ENCODE data around the gene RC3H2.

Gene RC3H2

GRCh38 chr9:122936883-122937282 is 31.7 kb upstream of the RC3H2 start:
- no peak for TF ChIP-seq EP300 (IDR thresholded peaks at IDR 0.05; ENCODE audit: borderline replicate concordance)
- TF ChIP-seq NFIC (IDR thresholded peaks at IDR 0.05), result no peak
- no peak for TF ChIP-seq FOXM1 (IDR thresholded peaks at IDR 0.05; ENCODE audit: borderline replicate concordance, low read depth)
- no peak for TF ChIP-seq YY1 (IDR thresholded peaks at IDR 0.05; ENCODE audit: low read depth)
- TF ChIP-seq TEAD4 (IDR thresholded peaks at IDR 0.05), result no peak
- TF ChIP-seq, protein P1, sequence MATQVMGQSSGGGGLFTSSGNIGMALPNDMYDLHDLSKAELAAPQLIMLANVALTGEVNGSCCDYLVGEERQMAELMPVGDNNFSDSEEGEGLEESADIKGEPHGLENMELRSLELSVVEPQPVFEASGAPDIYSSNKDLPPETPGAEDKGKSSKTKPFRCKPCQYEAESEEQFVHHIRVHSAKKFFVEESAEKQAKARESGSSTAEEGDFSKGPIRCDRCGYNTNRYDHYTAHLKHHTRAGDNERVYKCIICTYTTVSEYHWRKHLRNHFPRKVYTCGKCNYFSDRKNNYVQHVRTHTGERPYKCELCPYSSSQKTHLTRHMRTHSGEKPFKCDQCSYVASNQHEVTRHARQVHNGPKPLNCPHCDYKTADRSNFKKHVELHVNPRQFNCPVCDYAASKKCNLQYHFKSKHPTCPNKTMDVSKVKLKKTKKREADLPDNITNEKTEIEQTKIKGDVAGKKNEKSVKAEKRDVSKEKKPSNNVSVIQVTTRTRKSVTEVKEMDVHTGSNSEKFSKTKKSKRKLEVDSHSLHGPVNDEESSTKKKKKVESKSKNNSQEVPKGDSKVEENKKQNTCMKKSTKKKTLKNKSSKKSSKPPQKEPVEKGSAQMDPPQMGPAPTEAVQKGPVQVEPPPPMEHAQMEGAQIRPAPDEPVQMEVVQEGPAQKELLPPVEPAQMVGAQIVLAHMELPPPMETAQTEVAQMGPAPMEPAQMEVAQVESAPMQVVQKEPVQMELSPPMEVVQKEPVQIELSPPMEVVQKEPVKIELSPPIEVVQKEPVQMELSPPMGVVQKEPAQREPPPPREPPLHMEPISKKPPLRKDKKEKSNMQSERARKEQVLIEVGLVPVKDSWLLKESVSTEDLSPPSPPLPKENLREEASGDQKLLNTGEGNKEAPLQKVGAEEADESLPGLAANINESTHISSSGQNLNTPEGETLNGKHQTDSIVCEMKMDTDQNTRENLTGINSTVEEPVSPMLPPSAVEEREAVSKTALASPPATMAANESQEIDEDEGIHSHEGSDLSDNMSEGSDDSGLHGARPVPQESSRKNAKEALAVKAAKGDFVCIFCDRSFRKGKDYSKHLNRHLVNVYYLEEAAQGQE (IDR thresholded peaks at IDR 0.05; ENCODE audit: low read depth), result no peak
- TF ChIP-seq, protein P2, sequence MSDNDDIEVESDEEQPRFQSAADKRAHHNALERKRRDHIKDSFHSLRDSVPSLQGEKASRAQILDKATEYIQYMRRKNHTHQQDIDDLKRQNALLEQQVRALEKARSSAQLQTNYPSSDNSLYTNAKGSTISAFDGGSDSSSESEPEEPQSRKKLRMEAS (IDR thresholded peaks at IDR 0.05), result no peak
- TF ChIP-seq, protein P3, sequence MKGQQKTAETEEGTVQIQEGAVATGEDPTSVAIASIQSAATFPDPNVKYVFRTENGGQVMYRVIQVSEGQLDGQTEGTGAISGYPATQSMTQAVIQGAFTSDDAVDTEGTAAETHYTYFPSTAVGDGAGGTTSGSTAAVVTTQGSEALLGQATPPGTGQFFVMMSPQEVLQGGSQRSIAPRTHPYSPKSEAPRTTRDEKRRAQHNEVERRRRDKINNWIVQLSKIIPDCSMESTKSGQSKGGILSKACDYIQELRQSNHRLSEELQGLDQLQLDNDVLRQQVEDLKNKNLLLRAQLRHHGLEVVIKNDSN (IDR thresholded peaks at IDR 0.05), result no peak
- no peak for TF ChIP-seq EGR1 (IDR thresholded peaks at IDR 0.05)
- TF ChIP-seq ZBTB7A (IDR thresholded peaks at IDR 0.05; ENCODE audit: low read depth), result no peak
- no peak for TF ChIP-seq CEBPB (IDR thresholded peaks at IDR 0.05)
- no peak for TF ChIP-seq CREB1 (IDR thresholded peaks at IDR 0.05; ENCODE audit: low read depth)
- no peak for TF ChIP-seq TCF12 (IDR thresholded peaks at IDR 0.05; ENCODE audit: low read depth)
- no peak for TF ChIP-seq TAF1 (IDR thresholded peaks at IDR 0.05; ENCODE audit: low read depth)
- TF ChIP-seq RAD21 (IDR thresholded peaks at IDR 0.05; ENCODE audit: low read depth), result no peak

DNA sequence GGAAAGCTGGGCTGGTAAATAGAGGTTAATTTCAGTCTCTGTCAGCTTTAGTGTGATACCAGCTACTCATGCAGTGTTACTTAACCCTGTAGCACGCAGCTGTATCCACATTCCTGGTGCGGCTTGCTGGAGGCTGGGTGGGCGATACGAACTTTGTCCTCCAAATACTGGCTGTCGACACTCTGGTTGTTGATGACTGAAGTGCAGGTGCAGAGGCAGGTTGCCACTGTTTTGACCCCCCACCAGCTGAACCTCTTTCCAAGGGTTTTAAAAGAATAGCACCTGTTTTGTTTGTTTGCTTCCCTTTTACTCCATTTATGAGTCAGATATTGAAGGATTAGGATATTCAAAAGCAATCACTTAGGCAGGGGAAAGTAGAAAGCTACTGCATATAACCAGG is 31.3 kb upstream of the RC3H2 start:
- TF ChIP-seq ZBTB7A (IDR thresholded peaks at IDR 0.05; ENCODE audit: low read depth), result no peak
- TF ChIP-seq FOXM1 (IDR thresholded peaks at IDR 0.05; ENCODE audit: borderline replicate concordance, low read depth), result no peak
- TF ChIP-seq, protein P3 (IDR thresholded peaks at IDR 0.05), result no peak
- TF ChIP-seq EGR1 (IDR thresholded peaks at IDR 0.05), result no peak
- no peak for TF ChIP-seq TEAD4 (IDR thresholded peaks at IDR 0.05)
- TF ChIP-seq RAD21 (IDR thresholded peaks at IDR 0.05; ENCODE audit: low read depth), result no peak
- TF ChIP-seq, protein P2 (IDR thresholded peaks at IDR 0.05), result no peak
- TF ChIP-seq EP300 (IDR thresholded peaks at IDR 0.05; ENCODE audit: borderline replicate concordance), result no peak
- no peak for TF ChIP-seq YY1 (IDR thresholded peaks at IDR 0.05; ENCODE audit: low read depth)
- TF ChIP-seq TAF1 (IDR thresholded peaks at IDR 0.05; ENCODE audit: low read depth), result no peak
- TF ChIP-seq, protein P1 (IDR thresholded peaks at IDR 0.05; ENCODE audit: low read depth), result no peak
- no peak for TF ChIP-seq CREB1 (IDR thresholded peaks at IDR 0.05; ENCODE audit: low read depth)
- no peak for TF ChIP-seq TCF12 (IDR thresholded peaks at IDR 0.05; ENCODE audit: low read depth)
- TF ChIP-seq NFIC (IDR thresholded peaks at IDR 0.05), result no peak
- TF ChIP-seq CEBPB (IDR thresholded peaks at IDR 0.05), result no peak

DNA sequence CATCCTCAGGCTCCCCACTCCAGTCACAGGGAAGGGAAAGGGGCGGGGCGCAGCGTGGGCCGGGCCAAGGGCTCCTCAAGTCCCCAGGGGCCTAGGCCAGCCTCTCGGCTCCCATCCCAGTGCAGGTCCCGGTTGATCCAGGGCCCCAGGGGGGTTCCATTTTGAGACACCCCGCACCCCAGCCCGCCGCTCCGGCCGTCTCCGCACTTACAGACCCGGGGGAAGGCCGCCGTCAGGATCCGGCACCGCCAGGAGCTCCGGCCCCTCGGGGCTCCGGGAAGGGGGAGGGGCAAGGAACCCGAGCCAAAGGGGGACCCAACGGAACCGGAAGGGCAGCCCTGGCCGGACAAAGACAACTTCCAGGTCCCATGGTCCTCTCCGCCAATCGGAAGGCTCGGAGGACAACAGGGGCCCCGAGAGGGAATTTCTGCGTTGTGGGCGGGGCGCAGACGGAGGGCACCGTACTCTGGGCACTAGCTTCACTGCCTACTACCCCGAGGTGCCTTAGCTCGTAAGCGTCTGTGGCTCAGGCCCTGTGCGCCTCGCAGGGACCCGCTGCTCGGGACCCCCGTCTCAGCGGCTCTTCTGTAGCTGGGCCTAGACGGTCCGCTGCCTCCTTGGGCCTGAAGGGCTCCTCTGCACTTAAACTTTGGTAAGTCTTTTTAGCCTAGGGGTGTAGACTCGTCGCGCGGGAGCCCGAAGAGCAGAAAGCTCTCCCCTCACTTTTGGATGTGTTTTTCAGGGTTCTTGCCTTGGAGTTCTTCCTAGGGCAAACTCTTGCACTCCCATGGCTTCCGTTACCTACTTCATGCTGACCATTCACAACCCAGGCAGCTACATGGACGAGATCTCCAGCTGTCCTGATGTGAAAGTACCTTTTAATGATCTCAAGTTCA is 26.3 kb upstream of the RC3H2 start, which contains the start of gene ZBTB26:
Gene ZBTB26 (minus strand): TSS at position 287 of the 896 bp plus-strand sequence. CDS start 11,578 bp downstream, outside the sequence.
- TF ChIP-seq, protein P2 (IDR thresholded peaks at IDR 0.05), result peak; percentile 64
- TF ChIP-seq FOXM1 (IDR thresholded peaks at IDR 0.05; ENCODE audit: borderline replicate concordance, low read depth), result peak; percentile 29; the same call in 1 of the 2 replicates
- TF ChIP-seq TCF12 (IDR thresholded peaks at IDR 0.05; ENCODE audit: low read depth), result peak; percentile 79
- TF ChIP-seq, protein P1 (IDR thresholded peaks at IDR 0.05; ENCODE audit: low read depth), result no peak
- TF ChIP-seq NFIC (IDR thresholded peaks at IDR 0.05), result peak; percentile 76
- peak; percentile 53; the same call in 1 of the 2 replicates for TF ChIP-seq CREB1 (IDR thresholded peaks at IDR 0.05; ENCODE audit: low read depth)
- TF ChIP-seq ZBTB7A (IDR thresholded peaks at IDR 0.05; ENCODE audit: low read depth), result peak; percentile 72
- TF ChIP-seq CEBPB (IDR thresholded peaks at IDR 0.05), result no peak
- peak; percentile 88 for TF ChIP-seq TAF1 (IDR thresholded peaks at IDR 0.05; ENCODE audit: low read depth)
- no peak for TF ChIP-seq RAD21 (IDR thresholded peaks at IDR 0.05; ENCODE audit: low read depth)
- no peak for TF ChIP-seq YY1 (IDR thresholded peaks at IDR 0.05; ENCODE audit: low read depth)
- TF ChIP-seq TEAD4 (IDR thresholded peaks at IDR 0.05), result peak; percentile 52
- TF ChIP-seq, protein P3 (IDR thresholded peaks at IDR 0.05), result peak; percentile 64
- 0 out of 2 replicates have a peak, but pooled peaks have one; percentile 49 for TF ChIP-seq EGR1 (IDR thresholded peaks at IDR 0.05)
- no peak for TF ChIP-seq EP300 (IDR thresholded peaks at IDR 0.05; ENCODE audit: borderline replicate concordance)
